IMR-90 (cell line): ENCODE data around the gene IGFL3. TPM values are rescaled to one million over a fixed set of nuclear protein-coding genes. Genes with fewer than 3 reads are reported as not detected.
A peak's percentile ranks its signal among the peaks of the same experiment; 100 is the strongest.

Source experiments
- ATAC-seq: fragments of 200-7000 bp; cut with Tn5 transposase; 2 replicates; pipeline ENCODE4 v1.9.1; 2020; ENCODE audit warnings: low read depth, mild to moderate bottlenecking, moderate library complexity
- BruUV-seq: library from RNA; stranded (reverse); fragments of 400-500 nt; replicated peaks from 2 replicates; lab custom pipeline; 2021; lab: Mats Ljungman, UMichigan
- CTCF ChIA-PET: fragments of 300-600 bp; formaldehyde crosslinking; extraction: SDS; loops from one replicate; lab custom pipeline; 2021; ENCODE audit warnings: antibody characterized with exemption; lab: Yijun Ruan, JAX
- POLR2A ChIA-PET: fragments of 300-600 bp; sonication (Branson Sonifier 250); formaldehyde crosslinking; loops from one replicate; lab custom pipeline; 2022; ENCODE audit warnings: antibody characterized with exemption; ENCODE audit not compliant: unreplicated experiment; lab: Charles Lee
- DNase-seq: peaks from one replicate; pipeline ENCODE4 v3.0.0; 2013
- H2AFZ ChIP-seq: replicated peaks from 2 replicates; pipeline ENCODE3; 2013; ENCODE audit warnings: low read length, mild to moderate bottlenecking; ENCODE audit not compliant: poor library complexity
- H2AK5ac ChIP-seq: 2 replicates; pipeline ENCODE4 v1.6.1; 2013; ENCODE audit warnings: low read depth, low read length, inconsistent platforms
- H2AK9ac ChIP-seq: replicated peaks from 2 replicates; pipeline ENCODE3; 2013; ENCODE audit warnings: mild to moderate bottlenecking, low read depth, low read length, moderate library complexity; ENCODE audit not compliant: poor library complexity
- H2BK120ac ChIP-seq: 2 replicates; pipeline ENCODE4 v1.6.1; 2013; ENCODE audit warnings: low read depth, low read length, inconsistent platforms
- H2BK15ac ChIP-seq: 3 replicates; pipeline ENCODE4 v1.6.1; 2013; ENCODE audit warnings: low read depth, low read length, inconsistent platforms
- H2BK20ac ChIP-seq: 2 replicates; pipeline ENCODE4 v1.6.1; 2013; ENCODE audit warnings: low read depth, mild to moderate bottlenecking, inconsistent platforms, low read length, moderate library complexity
- H2BK5ac ChIP-seq: 2 replicates; pipeline ENCODE4 v1.6.1; 2013; ENCODE audit warnings: mild to moderate bottlenecking, low read depth, low read length, inconsistent platforms; ENCODE audit not compliant: poor library complexity, severe bottlenecking
- H3K14ac ChIP-seq: replicated peaks from 2 replicates; pipeline ENCODE4 v1.6.1; 2013; ENCODE audit warnings: low read depth, low read length, inconsistent platforms
- H3K18ac ChIP-seq: 2 replicates; pipeline ENCODE4 v1.6.1; 2013; ENCODE audit warnings: low read depth, low read length, control low read depth
- H3K23ac ChIP-seq: 2 replicates; pipeline ENCODE4 v1.6.1; 2013; ENCODE audit warnings: low read depth, low read length, inconsistent platforms
- H3K27ac ChIP-seq: 2 replicates; pipeline ENCODE4 v1.5.1; 2013; ENCODE audit warnings: mild to moderate bottlenecking, control low read depth, low read length; ENCODE audit not compliant: insufficient read depth
- H3K27me3 ChIP-seq: 2 replicates; pipeline ENCODE4 v1.6.1; 2013; ENCODE audit warnings: low read length; ENCODE audit not compliant: control insufficient read depth, insufficient read depth
- H3K36me3 ChIP-seq: 2 replicates; pipeline ENCODE4 v1.6.1; 2013; ENCODE audit warnings: low read length, mixed read lengths; ENCODE audit not compliant: control insufficient read depth, insufficient read depth
- H3K4ac ChIP-seq: 2 replicates; pipeline ENCODE4 v1.6.1; 2013; ENCODE audit warnings: low read depth, low read length, inconsistent platforms
- H3K4me1 ChIP-seq: 2 replicates; pipeline ENCODE4 v1.6.1; 2013; ENCODE audit warnings: low read length, mixed read lengths; ENCODE audit not compliant: control insufficient read depth, insufficient read depth
- H3K4me2 ChIP-seq: 2 replicates; pipeline ENCODE4 v1.6.1; 2013; ENCODE audit warnings: low read depth, mild to moderate bottlenecking, control low read depth, low read length, moderate library complexity
- H3K4me3 ChIP-seq: 2 replicates; pipeline ENCODE4 v1.5.1; 2013; ENCODE audit warnings: low read depth, mild to moderate bottlenecking, control low read depth, low read length, moderate library complexity; ENCODE audit not compliant: insufficient read depth
- H3K56ac ChIP-seq: 2 replicates; pipeline ENCODE4 v1.6.1; 2013; ENCODE audit warnings: low read length, inconsistent platforms; ENCODE audit not compliant: insufficient read depth; ENCODE audit errors: extremely low read depth
- H3K79me1 ChIP-seq, 2 experiments: 2 replicates each; pipeline ENCODE4 v1.6.1; 2013; ENCODE audit warnings: low read length in 2 of 2, inconsistent platforms in 1 of 2, low read depth in 1 of 2
- H3K9ac ChIP-seq: 2 replicates; pipeline ENCODE4 v1.6.1; 2013; ENCODE audit warnings: low read depth, low read length, control low read depth
- H3K9me1 ChIP-seq: 2 replicates; pipeline ENCODE4 v1.6.1; 2013; ENCODE audit warnings: low read length, inconsistent platforms; ENCODE audit not compliant: insufficient read depth
- H3K9me3 ChIP-seq: 2 replicates; pipeline ENCODE4 v1.6.1; 2013; ENCODE audit warnings: low read length; ENCODE audit not compliant: control insufficient read depth, insufficient read depth
- H4K20me1 ChIP-seq: 2 replicates; pipeline ENCODE4 v1.6.1; 2013; ENCODE audit warnings: low read length, inconsistent platforms; ENCODE audit not compliant: insufficient read depth
- H4K5ac ChIP-seq: 2 replicates; pipeline ENCODE4 v1.6.1; 2013; ENCODE audit warnings: mild to moderate bottlenecking, low read depth, low read length, control low read depth
- H4K8ac ChIP-seq, 2 experiments: 2 replicates each; pipeline ENCODE4 v1.6.1; 2013; ENCODE audit warnings: low read depth in 2 of 2, low read length in 2 of 2, control low read depth in 1 of 2, inconsistent platforms in 1 of 2
- H4K91ac ChIP-seq: 2 replicates; pipeline ENCODE4 v1.6.1; 2013; ENCODE audit warnings: low read depth, low read length, inconsistent platforms; ENCODE audit not compliant: insufficient read depth
- CEBPB ChIP-seq: IDR thresholded peaks from 2 replicates; pipeline ENCODE4 v1.6.1; 2012; ENCODE audit warnings: low read depth, low read length, improper control_type of control experiment
- FOS ChIP-seq: fragments of 150-350 bp; IDR thresholded peaks from 2 replicates; pipeline ENCODE4 v1.6.1; 2016; ENCODE audit warnings: low read depth, low read length
- MAZ ChIP-seq: IDR thresholded peaks from 2 replicates; pipeline ENCODE4 v1.6.1; 2012; ENCODE audit warnings: low read depth, mild to moderate bottlenecking, low read length, improper control_type of control experiment, moderate library complexity, borderline replicate concordance
- NFE2L2 ChIP-seq: fragments of 150-350 bp; IDR thresholded peaks from 2 replicates; pipeline ENCODE4 v1.6.1; 2016; ENCODE audit warnings: low read depth, mild to moderate bottlenecking, low read length
- WGBS, 2 experiments: methylation state at CpG; one replicate each; pipeline versions ENCODE4 v1.1.5 to v1.1.7; 2013; ENCODE audit warnings: missing lambda C conversion rate in 2 of 2; ENCODE audit not compliant: insufficient read length in 1 of 2; ENCODE audit errors: extremely low coverage in 2 of 2; 5-methylcytosine and 5-hydroxymethylcytosine counted together
- dilution Hi-C: fragments of 300-500 bp; cut with HindIII; formaldehyde crosslinking; loops from one replicate; pipeline ENCODE4 v1.14.3; 2018; ENCODE audit warnings: low sequenced_read_pairs; ENCODE audit not compliant: unreplicated experiment
- in situ Hi-C: fragments of 300-500 bp; cut with MboI; formaldehyde crosslinking; loops from 3 replicates; pipeline ENCODE4 v1.14.3; 2019; ENCODE audit warnings: low sequenced_read_pairs, inconsistent platforms, mixed read lengths
- intact Hi-C: fragments of 100-400 bp; cut with micrococcal nuclease; formaldehyde crosslinking; loops from 2 replicates; pipeline ENCODE4 v1.10.0; 2022
- polyA plus RNA-seq, 3 experiments: library from polyadenylated mRNA; depleted of rRNA; stranded (reverse); fragments of >200 nt; gene quantifications; 2 replicates each; pipeline ENCODE4 v1.2.3, GENCODE V29; 2012; ENCODE audit warnings: low replicate concordance in 1 of 3
- total RNA-seq: library from RNA; depleted of rRNA; stranded (reverse); fragments of >200 nt; gene quantifications from 2 replicates; pipeline ENCODE4 v1.2.3, GENCODE V29; 2012

IGFL3 gene
- total and polyA plus RNA-seq, 2 of the 4 experiments (the other 2 are of a cell fraction), result not detected

- in situ Hi-C loops (no loop called here), dilution Hi-C loops (no loop called here), intact Hi-C loops (no loop called here)
- DNase-seq (no peak), ATAC-seq (no peak)
- Histone ChIP-seq H3K79me1 (no peaks in the 10 kb centered on the region), H4K8ac (no peak overlapping the region), H3K56ac (no peak overlapping the region), H3K9me1 (no peaks in the 10 kb centered on the region), H3K27me3 (peaks cover 33% of the 10 kb centered on the region), H2AFZ (no peak overlapping the region), H2AK9ac (no peak overlapping the region), H2AK5ac (no peak overlapping the region), H3K18ac (no peak overlapping the region), H2BK20ac (no peak overlapping the region), H3K4me2 (no peak overlapping the region), H3K4ac (no peak overlapping the region), H4K20me1 (no peaks in the 10 kb centered on the region), H3K23ac (no peak overlapping the region), H3K14ac (no peak overlapping the region), H4K5ac (no peak overlapping the region), H3K27ac (no peak overlapping the region), H3K4me3 (no peak overlapping the region), H3K9ac (no peak overlapping the region), H2BK15ac (no peak overlapping the region), H3K36me3 (no peaks in the 10 kb centered on the region), H2BK120ac (no peak overlapping the region), H4K91ac (no peak overlapping the region), H3K4me1 (no peaks in the 10 kb centered on the region), H3K9me3 (peaks cover 2% of the 10 kb centered on the region; the same call in 1 of the 2 replicates), H2BK5ac (no peak overlapping the region)
- ChIA-PET POLR2A (no interaction called here), CTCF (no interaction called here)
- no TSS peak for BruUV-seq
- TF ChIP-seq MAZ (no peak), FOS (no peak), NFE2L2 (no peak), CEBPB (peak; percentile 88)
- no CpG with 5 or more reads among the region's 4 CpGs for WGBS, 2 experiments
Measured at GRCh38 chr19:46142294-46142693, 17.8 kb upstream of the IGFL3 start.
